OCI-LY7 (cell line): ENCODE measurements around the gene ADAMTS13.

ENCODE experiments used
- CTCF ChIP-seq: fragments of 200-600 bp; sonication (generic); conservative IDR thresholded peaks from 2 replicates; pipeline ENCODE4 v1.5.1; 2014; ENCODE audit warnings: mild to moderate bottlenecking, antibody characterized with exemption, low read length, moderate library complexity, mixed read lengths
- EZH2phosphoT487 ChIP-seq: fragments of 200-600 bp; sonication (generic); IDR thresholded peaks from 2 replicates; pipeline ENCODE4 v1.6.1; 2018; ENCODE audit warnings: low read depth, borderline replicate concordance, mild to moderate bottlenecking, mixed run types, antibody characterized with exemption, low read length, moderate library complexity, mixed read lengths

GRCh38 chr9:133468374-133468773 lies 46.2 kb downstream of the ADAMTS13 start:
- TF ChIP-seq CTCF = no peak
- no peak for TF ChIP-seq EZH2phosphoT487
